GM21360 (cell line): ENCODE measurements around the gene ELK3.

ENCODE experiments used
- ATAC-seq: cut with Tn5 transposase; IDR thresholded peaks from one replicate; pipeline ENCODE4 v1.9.1; 2021; ENCODE audit warnings: mild to moderate bottlenecking, moderate library complexity; ENCODE audit not compliant: unreplicated experiment

Gene ELK3

DNA sequence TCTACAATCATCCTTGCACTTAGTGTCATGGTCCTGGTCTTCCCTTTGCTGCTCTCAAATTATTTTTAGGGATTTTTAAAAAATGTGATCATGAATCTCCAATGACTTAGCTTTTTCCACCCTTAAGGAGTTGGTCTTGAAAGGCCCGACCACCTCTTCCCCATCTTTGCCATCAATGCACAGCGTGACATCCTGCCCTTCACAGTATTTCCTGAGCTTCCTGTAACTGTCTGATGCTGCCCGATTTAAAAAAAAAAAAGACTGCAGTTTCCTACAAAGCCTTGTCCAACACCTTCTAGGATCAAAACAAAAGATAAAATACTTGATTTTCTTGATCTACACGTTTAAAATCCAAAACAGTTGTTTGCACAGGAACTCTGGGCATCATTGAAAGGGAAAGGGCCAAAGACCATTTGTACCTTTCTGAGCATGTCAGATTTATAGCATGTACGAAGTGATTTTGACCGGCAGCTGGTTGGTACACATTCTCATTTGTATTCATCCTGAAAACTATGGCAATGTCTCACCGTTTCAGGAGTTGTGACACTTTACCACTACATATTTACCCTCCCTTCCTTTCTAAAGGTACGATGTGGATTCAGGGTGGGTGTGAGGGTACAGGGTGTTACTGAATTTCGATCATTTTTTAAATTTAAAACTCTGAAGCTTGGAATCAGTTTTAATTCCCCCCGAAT is 7.4 kb upstream of the ELK3 start:
- no peak for ATAC-seq

- no peak for ATAC-seq
Observed at GRCh38 chr12:96187956-96188355, 6.2 kb upstream of the ELK3 start.

DNA sequence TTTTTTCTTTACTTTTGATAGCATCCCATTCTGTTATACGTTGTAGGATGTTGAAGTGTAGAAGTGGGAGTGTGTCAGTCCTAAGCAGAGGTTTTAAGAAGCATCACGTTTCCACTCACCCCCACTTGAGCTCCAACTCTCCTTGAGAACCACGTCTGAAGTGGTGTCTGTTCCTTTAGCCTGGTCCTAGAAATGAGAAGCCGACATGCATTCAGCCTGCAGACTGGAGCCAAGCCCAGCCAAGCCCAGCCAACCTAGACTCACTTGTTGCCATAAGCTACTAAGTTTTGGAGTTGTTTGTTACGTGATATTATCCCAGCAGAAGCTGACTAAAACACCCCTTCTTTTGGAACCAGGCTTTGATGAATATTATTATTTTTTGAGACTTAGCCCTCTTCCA is 4.4 kb upstream of the ELK3 start:
- ATAC-seq = no peak

GRCh38 chr12:96190413-96191108 is 3.6 kb upstream of the ELK3 start:
- ATAC-seq = no peak

- ATAC-seq = no peak
Observed at GRCh38 chr12:96192926-96193573, 1.1 kb upstream of the ELK3 start.

GRCh38 chr12:96194576-96194889 is 358 bp downstream of the ELK3 start:
- no peak for ATAC-seq

- peak; percentile 81 for ATAC-seq
Observed at GRCh38 chr12:96194971-96195844, 1.0 kb downstream of the ELK3 start.

DNA sequence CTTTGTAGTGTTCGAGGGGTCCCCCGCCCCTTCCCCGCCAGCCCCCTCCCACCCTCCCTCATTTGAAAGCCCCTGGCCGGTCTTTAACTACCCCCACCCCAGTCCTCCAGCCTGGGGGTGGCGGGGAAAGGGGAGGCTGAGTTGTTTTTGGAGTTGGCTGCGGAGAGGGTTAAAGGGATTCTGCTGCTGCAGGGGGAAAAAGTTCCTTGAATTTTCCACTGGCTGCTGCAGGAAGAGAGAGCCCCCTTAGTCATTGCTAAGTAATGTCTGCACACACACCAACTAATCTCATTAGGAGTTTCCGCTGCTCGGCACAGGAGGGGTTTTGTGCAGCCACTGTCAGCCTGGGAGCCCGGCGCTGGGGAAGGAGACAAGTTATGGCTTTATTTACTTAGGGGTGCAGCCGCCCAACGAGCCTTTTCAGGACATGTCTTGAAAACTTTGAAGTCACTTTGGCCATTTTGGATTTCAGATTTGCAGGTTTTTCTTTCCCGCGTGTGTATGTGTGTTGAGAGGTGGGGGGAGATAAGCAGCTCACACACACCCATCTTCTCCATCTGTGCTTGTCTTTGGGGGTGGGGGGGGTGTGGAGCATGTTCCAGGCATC is 1.8 kb downstream of the ELK3 start:
- no peak for ATAC-seq

GRCh38 chr12:96196781-96197180 is 2.6 kb downstream of the ELK3 start:
- ATAC-seq = no peak

DNA sequence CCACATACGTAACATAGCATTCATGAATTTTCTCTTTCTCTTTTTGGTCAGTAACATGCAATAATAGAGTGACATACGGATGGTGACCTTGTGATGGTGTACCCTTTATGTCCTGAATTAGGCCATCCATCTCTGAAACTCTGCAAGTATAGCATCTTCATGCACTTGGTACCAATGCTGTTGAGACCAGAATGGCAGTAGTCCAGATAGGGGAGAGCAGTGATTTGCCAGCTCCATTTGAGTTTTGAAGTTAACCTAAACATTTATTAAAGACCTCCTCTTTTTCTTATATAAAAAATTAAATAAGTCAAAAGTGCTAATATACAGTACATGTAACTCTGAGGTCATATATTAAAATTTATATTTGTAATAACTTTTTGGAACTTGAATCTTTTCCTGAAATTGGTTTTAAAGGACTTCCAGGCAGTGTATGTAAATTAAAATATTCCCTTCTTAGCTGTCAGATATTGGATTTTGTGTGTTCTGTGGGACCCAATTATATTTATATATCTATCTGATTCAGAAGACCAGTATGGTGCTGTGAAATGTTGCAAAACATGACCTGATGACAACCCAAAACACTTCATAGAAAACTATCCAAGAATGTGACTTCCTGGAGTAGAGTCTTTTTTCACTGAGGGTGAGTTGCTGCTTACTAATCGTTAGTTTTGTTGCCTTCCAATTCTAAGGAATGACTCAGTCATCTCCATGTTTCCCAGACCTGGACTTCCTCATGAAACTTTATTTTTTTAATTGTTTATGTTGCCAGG is 3.5 kb downstream of the ELK3 start:
- no peak for ATAC-seq

DNA sequence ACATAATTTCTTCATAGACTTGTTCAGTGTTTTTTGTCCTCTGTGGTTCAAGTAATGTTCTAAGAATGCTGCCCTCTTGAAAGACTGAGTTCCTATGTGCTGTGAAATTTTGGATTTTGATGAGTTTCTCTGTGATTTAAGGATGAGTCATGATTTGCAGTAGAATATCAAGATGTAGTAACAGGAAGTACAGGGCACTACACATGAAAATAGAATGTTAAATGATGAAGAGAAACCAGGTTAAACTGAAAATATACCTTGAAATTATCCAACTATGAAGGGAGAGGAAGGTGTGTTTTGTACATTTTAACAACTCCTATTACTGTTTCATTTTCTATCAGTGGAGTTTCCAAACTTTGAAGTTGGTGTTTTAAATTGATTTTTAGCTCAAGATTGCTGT is 4.8 kb downstream of the ELK3 start:
- ATAC-seq = no peak

DNA sequence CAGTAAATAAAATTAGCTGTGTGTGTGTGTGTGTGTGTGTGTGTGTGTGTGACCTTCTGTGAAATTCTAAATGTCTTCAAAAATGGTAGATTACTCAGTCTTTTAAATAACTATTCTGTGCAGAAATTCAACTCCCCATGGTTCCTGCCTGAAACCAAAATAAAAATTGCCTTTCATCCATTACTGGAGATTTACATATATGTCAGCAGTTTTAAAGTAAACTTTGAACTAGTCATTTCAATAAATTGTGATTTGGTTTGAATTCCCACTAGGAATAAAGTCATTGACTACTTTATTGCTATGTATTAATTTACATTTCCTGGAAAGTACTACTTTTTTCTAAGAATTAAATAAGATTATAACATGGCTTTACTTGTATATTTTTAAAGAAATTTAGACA is 5.3 kb downstream of the ELK3 start:
- ATAC-seq = no peak

GRCh38 chr12:96201272-96202227 is 7.4 kb downstream of the ELK3 start:
- ATAC-seq = no peak

GRCh38 chr12:96204381-96204780 is 10.2 kb downstream of the ELK3 start:
- ATAC-seq = no peak

DNA sequence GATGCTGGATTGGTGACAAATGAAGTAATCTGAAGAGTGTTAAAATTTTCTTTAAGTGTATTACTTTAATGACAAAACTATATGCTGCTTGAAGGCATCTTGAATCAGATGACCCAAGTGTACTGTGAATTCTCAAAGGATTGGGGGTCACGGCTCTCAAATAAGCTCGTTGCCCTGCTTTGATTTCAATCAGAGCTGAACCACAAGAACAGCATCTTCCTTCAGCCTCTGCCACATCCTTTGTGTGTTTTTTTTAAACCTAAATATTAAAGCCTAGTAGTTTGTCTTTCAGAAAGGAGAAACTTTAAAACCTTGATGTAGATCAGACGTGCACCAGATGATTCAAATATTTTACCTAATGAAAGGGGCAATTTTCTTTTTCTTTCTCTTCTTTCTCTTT is 11.7 kb downstream of the ELK3 start:
- no peak for ATAC-seq

DNA sequence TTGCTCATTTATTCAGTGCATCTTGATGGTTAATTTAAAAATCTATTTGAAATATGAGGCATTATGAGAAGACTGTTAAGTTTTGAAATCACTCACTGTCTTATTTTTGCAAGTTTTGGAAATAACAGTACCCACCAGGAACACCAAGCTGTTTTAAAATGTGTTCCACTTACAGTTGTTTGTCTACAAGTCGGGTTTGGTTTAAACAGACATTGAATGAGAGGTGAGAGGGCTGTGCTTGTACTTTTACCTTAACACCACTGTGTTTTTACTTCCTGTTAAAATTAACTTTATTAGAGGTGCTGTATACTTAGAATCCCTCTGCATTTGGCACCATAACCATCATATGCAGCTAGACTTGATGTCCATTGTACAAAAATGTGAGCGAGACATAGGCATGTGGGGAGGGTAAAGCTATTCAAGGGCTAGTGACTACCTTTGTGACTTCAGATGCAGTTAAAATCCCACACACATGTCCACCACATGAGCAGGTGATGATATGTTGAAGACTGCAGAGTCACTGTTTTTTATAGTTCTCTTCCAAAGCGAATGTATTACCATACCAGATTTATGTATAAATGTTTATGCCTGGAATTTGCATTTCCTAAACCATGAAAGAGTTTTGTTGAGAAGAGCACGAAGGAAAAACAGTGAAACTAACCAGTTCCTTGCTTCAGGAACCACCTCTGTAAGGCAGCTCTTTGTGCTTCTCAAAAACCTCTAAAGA is 12.9 kb downstream of the ELK3 start:
- ATAC-seq = no peak

GRCh38 chr12:96208346-96208745 is 14.2 kb downstream of the ELK3 start:
- no peak for ATAC-seq

DNA sequence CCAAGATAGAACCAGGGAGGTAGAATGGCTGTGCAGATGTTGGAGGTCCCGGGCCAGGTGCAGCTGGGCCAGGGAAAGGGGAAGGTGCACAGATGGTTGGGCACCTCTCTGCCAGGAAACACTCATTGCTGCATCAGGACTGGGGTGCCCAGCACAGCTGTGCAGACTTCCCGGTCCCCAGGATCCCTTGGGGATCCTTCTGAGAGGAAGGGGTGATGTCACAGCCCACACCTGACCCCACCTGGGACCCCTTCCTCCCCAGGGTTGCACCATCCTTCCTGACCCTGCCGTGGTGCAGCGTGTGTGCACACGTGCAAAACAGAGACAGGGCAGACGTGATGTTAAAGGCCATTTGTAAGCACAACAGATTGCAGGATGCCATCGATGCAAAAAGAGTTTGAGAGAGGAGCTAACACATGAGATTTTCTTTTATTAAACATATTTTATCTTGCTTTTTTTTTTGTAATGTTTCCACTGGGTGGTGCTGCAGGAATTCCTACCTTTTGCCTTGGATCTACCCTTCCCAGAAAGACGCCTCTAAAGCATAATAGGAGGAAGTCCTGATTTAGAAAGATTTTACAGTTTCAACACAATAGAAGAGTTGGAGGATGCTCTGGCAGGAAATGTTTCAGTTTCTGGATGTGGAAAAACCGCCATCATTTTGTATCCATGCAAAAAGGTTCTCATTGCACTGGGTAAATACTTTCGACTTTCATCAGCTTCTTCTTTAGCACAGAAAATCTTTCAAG is 14.8 kb downstream of the ELK3 start:
- no peak for ATAC-seq
